CD4-positive, alpha-beta T cell treated with Interferon alpha-2 for 1 hour (primary cell): ENCODE measurements around the gene RAB43.
"Not testable (repeated sequence)": the region's sequence is repeated elsewhere in the genome, so short reads cannot be mapped to it uniquely, and the experiment has no call there.

Experiments
- DNase-seq, 2 donors: peaks; one replicate each; pipeline ENCODE4 v3.0.0-alpha.2; 2020 to 2022

The RAB43 gene

GRCh38 chr3:129121016-129121791 is 400 bp downstream of the RAB43 start:
- DNase-seq: peak in 1 of 2 donors; percentile 18

GRCh38 chr3:129120254-129121004 is 1.2 kb downstream of the RAB43 start:
- DNase-seq: peak; percentile 90 to 94

GRCh38 chr3:129119365-129120100 is 2.1 kb downstream of the RAB43 start:
- DNase-seq: peak in 1 of 2 donors; percentile 19

GRCh38 chr3:129118745-129119144 is 2.9 kb downstream of the RAB43 start:
- DNase-seq: peak; percentile 48 to 83

- no peak for DNase-seq
These were observed 4.5 kb downstream of the RAB43 start for GRCh38 chr3:129117134-129117533.

- DNase-seq: peak in 1 of 2 donors; percentile 28
These were observed 5.1 kb downstream of the RAB43 start for GRCh38 chr3:129116482-129116946.

- no peak for DNase-seq
These were observed 7.1 kb downstream of the RAB43 start for GRCh38 chr3:129114455-129114854.

GRCh38 chr3:129112308-129113052 is 9.1 kb downstream of the RAB43 start:
- no peak for DNase-seq

GRCh38 chr3:129111076-129111780 is 10.4 kb downstream of the RAB43 start:
- DNase-seq: not testable (repeated sequence)

GRCh38 chr3:129107793-129108192 is 13.8 kb downstream of the RAB43 start:
- no peak for DNase-seq

GRCh38 chr3:129106866-129107565 is 14.6 kb downstream of the RAB43 start:
- no peak for DNase-seq

- DNase-seq: no peak
These were observed 15.3 kb downstream of the RAB43 start for GRCh38 chr3:129106320-129106719.

- DNase-seq: no peak
These were observed 15.7 kb downstream of the RAB43 start for GRCh38 chr3:129105862-129106261.

- no peak for DNase-seq
These were observed 17.0 kb downstream of the RAB43 start for GRCh38 chr3:129104498-129105079.

GRCh38 chr3:129104051-129104450 is 17.6 kb downstream of the RAB43 start:
- DNase-seq: no peak

GRCh38 chr3:129103296-129103695 is 18.3 kb downstream of the RAB43 start:
- DNase-seq: no peak

GRCh38 chr3:129101370-129102138 is 20.1 kb downstream of the RAB43 start:
- DNase-seq: no peak

- no peak for DNase-seq
These were observed 21.3 kb downstream of the RAB43 start for GRCh38 chr3:129100274-129100673.

GRCh38 chr3:129095285-129095684 is 26.3 kb downstream of the RAB43 start:
- no peak for DNase-seq

GRCh38 chr3:129088312-129088711 is 33.3 kb downstream of the RAB43 start:
- not testable (repeated sequence) for DNase-seq
